Vagina (tissue), 2 donors: Measurements from ENCODE around the gene ARHGEF28. TPM values are rescaled to one million over a fixed set of nuclear protein-coding genes. Genes with fewer than 3 reads are reported as not detected.

Source experiments
- DNase-seq, 2 donors: peaks; one replicate each; pipeline ENCODE4 v3.0.0-alpha.2; 2017; ENCODE audit errors: extremely low spot score in 2 of 2
- H3K27ac ChIP-seq: fragments of 200-600 bp; sonication (generic); one replicate; pipeline ENCODE4 v1.5.1; 2019
- H3K27me3 ChIP-seq: fragments of 200-600 bp; sonication (generic); one replicate; pipeline ENCODE4 v1.5.1; 2019
- H3K36me3 ChIP-seq, 2 donors: fragments of 200-600 bp; sonication (generic); one replicate each; pipeline ENCODE4 v1.5.1; 2017 to 2019
- H3K4me1 ChIP-seq: fragments of 200-600 bp; sonication (generic); one replicate; pipeline ENCODE4 v1.5.1; 2019
- H3K4me3 ChIP-seq, 2 donors: fragments of 200-600 bp; sonication (generic); 1 replicate in 1 of 2; 2 replicates in 1 of 2; pipeline ENCODE4 v1.5.1; 2016 to 2019
- H3K9me3 ChIP-seq: fragments of 200-600 bp; sonication (generic); one replicate; pipeline ENCODE4 v1.5.1; 2019
- POLR2A ChIP-seq, 2 donors: fragments of 450-650 bp; IDR thresholded peaks; one replicate each; pipeline ENCODE4 v1.6.1; 2017; ENCODE audit warnings: antibody characterized with exemption in 2 of 2, mild to moderate bottlenecking in 2 of 2, moderate library complexity in 2 of 2
- POLR2AphosphoS5 ChIP-seq, 2 donors: sonication (generic); formaldehyde crosslinking; IDR thresholded peaks; one replicate each; pipeline ENCODE4 v1.9.0; 2017; ENCODE audit warnings: antibody characterized with exemption in 2 of 2, mild to moderate bottlenecking in 2 of 2, low read depth in 1 of 2; ENCODE audit not compliant: insufficient read depth in 1 of 2
- intact Hi-C: fragments of 100-400 bp; cut with DNase I; formaldehyde crosslinking; loops from one replicate; pipeline ENCODE4 v1.15.1; 2023
- total RNA-seq: library from RNA; depleted of rRNA; stranded (reverse); fragments of >200 nt; gene quantifications from one replicate; pipeline ENCODE4 v1.2.3, GENCODE V29; 2016
- TF ChIP-seq, protein P1 (sequence below), 3 experiments: fragments of 450-650 bp in 2 of 3; fragments of 200-600 bp in 1 of 3; sonication (generic) in 1 of 3; IDR thresholded peaks; one replicate each; pipeline ENCODE4 v1.5.1; 2017 to 2019; ENCODE audit warnings: antibody characterized with exemption in 3 of 3, mild to moderate bottlenecking in 2 of 3, moderate library complexity in 2 of 3

ARHGEF28 gene
- total RNA-seq, 1 donor from 2014 or later, result 41.0 TPM

DNA sequence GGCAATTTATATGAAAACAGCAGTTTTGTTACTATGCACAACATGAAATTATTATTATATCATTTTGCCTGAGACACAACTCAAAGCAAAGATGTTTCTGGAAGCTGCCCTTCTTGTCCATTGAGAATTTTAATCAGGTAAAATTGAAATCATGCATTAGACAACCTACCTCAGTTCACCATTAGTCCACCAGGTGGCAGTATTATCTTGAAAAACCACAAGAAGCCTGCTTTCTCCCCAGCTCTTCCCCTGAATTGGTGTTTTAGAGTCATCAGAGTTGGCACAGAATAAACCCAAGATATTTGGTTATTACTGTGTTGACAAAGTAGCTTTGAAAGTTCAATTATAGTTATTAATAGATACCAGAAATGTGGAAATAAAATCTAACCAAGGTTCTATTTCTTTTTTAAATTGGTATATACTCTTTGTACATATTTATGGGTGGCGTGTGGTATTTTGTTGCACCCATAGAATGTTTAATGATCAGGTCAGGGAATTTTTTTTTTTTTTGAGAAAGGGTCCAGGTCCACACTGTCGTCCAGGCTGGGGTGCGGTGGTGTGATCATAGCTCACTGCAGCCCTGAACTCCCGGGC, 34.8 kb upstream of the ARHGEF28 start:
- H3K36me3 ChIP-seq, result no peaks in the 10 kb centered on the region
- TF ChIP-seq POLR2A (IDR thresholded peaks at IDR 0.05) (no peak), POLR2AphosphoS5 (IDR thresholded peaks at IDR 0.05; ENCODE audit: insufficient read depth in 1 of 2, low read depth in 1 of 2) (no peak)
- TF ChIP-seq, protein P1, sequence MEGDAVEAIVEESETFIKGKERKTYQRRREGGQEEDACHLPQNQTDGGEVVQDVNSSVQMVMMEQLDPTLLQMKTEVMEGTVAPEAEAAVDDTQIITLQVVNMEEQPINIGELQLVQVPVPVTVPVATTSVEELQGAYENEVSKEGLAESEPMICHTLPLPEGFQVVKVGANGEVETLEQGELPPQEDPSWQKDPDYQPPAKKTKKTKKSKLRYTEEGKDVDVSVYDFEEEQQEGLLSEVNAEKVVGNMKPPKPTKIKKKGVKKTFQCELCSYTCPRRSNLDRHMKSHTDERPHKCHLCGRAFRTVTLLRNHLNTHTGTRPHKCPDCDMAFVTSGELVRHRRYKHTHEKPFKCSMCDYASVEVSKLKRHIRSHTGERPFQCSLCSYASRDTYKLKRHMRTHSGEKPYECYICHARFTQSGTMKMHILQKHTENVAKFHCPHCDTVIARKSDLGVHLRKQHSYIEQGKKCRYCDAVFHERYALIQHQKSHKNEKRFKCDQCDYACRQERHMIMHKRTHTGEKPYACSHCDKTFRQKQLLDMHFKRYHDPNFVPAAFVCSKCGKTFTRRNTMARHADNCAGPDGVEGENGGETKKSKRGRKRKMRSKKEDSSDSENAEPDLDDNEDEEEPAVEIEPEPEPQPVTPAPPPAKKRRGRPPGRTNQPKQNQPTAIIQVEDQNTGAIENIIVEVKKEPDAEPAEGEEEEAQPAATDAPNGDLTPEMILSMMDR (IDR thresholded peaks at IDR 0.05), result peak; percentile 81 to 90 (median 89)
- H3K4me1 ChIP-seq, result no peaks in the 10 kb centered on the region
- no peaks in the 10 kb centered on the region for H3K9me3 ChIP-seq
- no peak overlapping the region for H3K4me3 ChIP-seq
- H3K27me3 ChIP-seq, result no peaks in the 10 kb centered on the region
- no peak for DNase-seq
- no peak overlapping the region for H3K27ac ChIP-seq
- intact Hi-C loops, result loop anchor here (2.0 kb wide), 1 partner anchor 200 kb away; no protein-coding TSS in a partner anchor

DNA sequence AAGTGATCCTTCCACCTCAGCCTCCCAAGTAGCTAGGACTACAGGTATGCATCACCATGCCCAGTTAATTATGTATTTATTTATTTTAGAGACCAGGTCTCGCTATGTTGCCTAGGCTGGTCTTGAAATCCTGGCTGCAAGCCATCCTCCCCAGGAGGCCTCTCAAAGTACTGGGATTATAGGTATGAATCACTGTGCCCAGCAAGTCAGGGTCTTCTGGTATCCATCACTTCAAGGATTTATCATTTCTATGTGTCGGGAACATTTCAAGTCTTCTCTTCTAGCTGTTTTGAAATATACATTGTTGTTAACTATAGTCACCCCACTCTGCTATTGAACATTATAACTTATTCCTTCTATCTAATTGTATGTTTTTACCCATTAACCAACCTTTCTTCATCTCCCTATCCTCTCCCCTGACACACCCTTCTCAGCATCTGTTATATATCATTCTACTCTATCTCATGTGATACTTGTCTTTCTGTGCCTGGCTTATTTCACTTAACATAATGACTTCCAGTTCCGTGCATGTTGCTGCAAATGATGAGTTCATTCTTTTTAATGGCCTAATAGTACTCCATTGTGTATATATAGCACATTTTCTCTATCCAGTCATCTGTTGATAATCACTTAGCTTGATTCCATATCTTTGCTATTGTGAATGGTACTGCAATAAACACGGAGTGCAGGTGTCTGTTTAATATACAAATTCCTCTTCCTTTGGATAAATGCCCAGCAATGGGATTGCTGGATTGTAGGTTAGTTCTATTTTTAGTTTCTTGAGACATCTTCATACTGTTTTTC, 34.1 kb upstream of the ARHGEF28 start:
- Histone ChIP-seq H3K4me1 (no peaks in the 10 kb centered on the region), H3K27ac (no peak overlapping the region), H3K27me3 (no peaks in the 10 kb centered on the region), H3K36me3 (no peaks in the 10 kb centered on the region), H3K4me3 (no peak overlapping the region), H3K9me3 (no peaks in the 10 kb centered on the region)
- TF ChIP-seq, protein P1 (IDR thresholded peaks at IDR 0.05), result no peak
- TF ChIP-seq POLR2AphosphoS5 (IDR thresholded peaks at IDR 0.05; ENCODE audit: insufficient read depth in 1 of 2, low read depth in 1 of 2), result no peak
- intact Hi-C loops, result loop anchor here (2.0 kb wide), 1 partner anchor 199 kb away; no protein-coding TSS in a partner anchor
- DNase-seq, result no peak

DNA sequence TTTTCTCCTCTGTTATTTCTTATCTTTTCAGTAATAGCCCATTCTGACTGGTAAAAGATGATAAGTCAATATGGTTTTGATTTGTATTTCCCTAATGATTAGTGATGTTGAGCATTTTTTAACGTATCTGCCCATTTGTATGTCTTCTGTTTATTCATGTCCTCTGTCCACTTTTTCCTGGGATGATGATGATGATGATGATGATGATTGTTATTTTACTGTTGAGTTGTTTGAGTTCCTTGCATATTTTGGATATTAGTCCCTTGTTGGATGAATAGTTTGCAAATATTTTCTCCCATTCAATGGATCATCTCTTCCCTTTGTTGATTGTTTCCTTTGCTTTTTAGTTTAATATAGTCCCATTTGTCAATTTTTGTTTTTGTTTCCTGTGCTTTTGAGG, 33.4 kb upstream of the ARHGEF28 start:
- Histone ChIP-seq H3K27ac (no peak overlapping the region), H3K36me3 (no peaks in the 10 kb centered on the region), H3K4me1 (no peaks in the 10 kb centered on the region), H3K4me3 (no peak overlapping the region), H3K27me3 (no peaks in the 10 kb centered on the region), H3K9me3 (no peaks in the 10 kb centered on the region)
- TF ChIP-seq POLR2AphosphoS5 (IDR thresholded peaks at IDR 0.05; ENCODE audit: insufficient read depth in 1 of 2, low read depth in 1 of 2) (no peak), POLR2A (IDR thresholded peaks at IDR 0.05) (no peak)
- TF ChIP-seq, protein P1 (IDR thresholded peaks at IDR 0.05), result no peak
- DNase-seq, result no peak
- intact Hi-C loops, result no loop called here

DNA sequence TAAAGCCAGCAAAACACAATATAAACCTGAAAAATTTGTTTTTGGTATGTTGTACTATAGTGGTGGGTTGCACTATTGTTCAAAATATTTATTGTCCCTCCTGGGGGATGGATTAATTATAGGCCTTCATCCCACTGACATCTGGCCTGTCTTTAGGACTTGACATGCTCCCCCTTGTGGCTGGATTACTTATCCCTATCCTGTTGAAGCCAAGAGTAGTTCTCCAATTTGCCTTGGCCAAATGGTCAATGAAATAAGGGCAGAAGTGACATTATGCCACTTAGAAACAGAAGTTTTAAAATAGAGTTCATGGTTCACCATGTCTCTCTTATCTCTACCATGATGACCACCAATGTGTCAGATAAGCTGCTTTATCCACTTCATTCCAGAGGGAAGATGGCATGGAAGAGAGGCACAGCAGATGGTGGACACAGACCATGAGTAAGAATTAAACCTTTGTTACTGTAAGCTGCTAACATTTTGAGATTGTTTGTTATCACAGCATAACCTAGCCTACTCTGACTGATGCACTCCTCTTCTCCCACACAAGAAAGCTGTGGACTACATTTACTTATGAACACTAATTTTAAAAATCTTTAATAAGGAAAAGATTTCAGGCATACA, 29.2 kb upstream of the ARHGEF28 start:
- Histone ChIP-seq H3K27ac (no peak overlapping the region), H3K4me1 (no peaks in the 10 kb centered on the region), H3K27me3 (no peaks in the 10 kb centered on the region), H3K9me3 (no peaks in the 10 kb centered on the region), H3K36me3 (no peaks in the 10 kb centered on the region), H3K4me3 (no peak overlapping the region)
- TF ChIP-seq, protein P1 (IDR thresholded peaks at IDR 0.05), result peak in 1 of 3 experiments; percentile 14
- TF ChIP-seq POLR2A (IDR thresholded peaks at IDR 0.05), result no peak
- intact Hi-C loops, result no loop called here
- no peak for DNase-seq
